PC-9 (cell line): ENCODE measurements around the gene STAB2. TPM values are rescaled to one million over a fixed set of nuclear protein-coding genes. Genes with fewer than 3 reads are reported as not detected.

Source experiments
- BruUV-seq: library from RNA; stranded (reverse); fragments of 400-500 nt; replicated peaks from 2 replicates; lab custom pipeline; 2021; lab: Mats Ljungman, UMichigan
- CTCF ChIA-PET: fragments of 300-600 bp; sonication (Branson Sonifier 250); formaldehyde crosslinking; loops from one replicate; lab custom pipeline; 2022; ENCODE audit warnings: antibody characterized with exemption; lab: Charles Lee
- POLR2A ChIA-PET: fragments of 300-600 bp; sonication (Branson Sonifier 250); formaldehyde crosslinking; loops from one replicate; lab custom pipeline; 2022; ENCODE audit warnings: antibody characterized with exemption; ENCODE audit not compliant: unreplicated experiment; lab: Charles Lee
- DNase-seq, 2 experiments: peaks; one replicate each; pipeline versions ENCODE4 v3.0.0 to v3.0.0-alpha.2; 2015 to 2022; ENCODE audit warnings: mixed read lengths in 1 of 2
- H2AFZ ChIP-seq: fragments of 200-600 bp; sonication (generic); 2 replicates; pipeline ENCODE4 v1.8.1; 2017; ENCODE audit warnings: antibody characterized with exemption
- H3F3A ChIP-seq: fragments of 200-600 bp; sonication (generic); 2 replicates; pipeline ENCODE4 v1.8.1; 2017; ENCODE audit warnings: antibody characterized with exemption, mild to moderate bottlenecking, low read depth; ENCODE audit not compliant: insufficient read depth
- H3K27ac ChIP-seq: fragments of 200-600 bp; sonication (generic); 2 replicates; pipeline ENCODE4 v1.6.1; 2016; ENCODE audit warnings: mixed run types
- H3K27me3 ChIP-seq: fragments of 200-600 bp; sonication (generic); 2 replicates; pipeline ENCODE4 v1.6.1; 2016; ENCODE audit warnings: low read depth, mixed run types; ENCODE audit not compliant: insufficient read depth
- H3K36me3 ChIP-seq: fragments of 200-600 bp; sonication (generic); 2 replicates; pipeline ENCODE4 v1.6.1; 2016; ENCODE audit warnings: low read depth, mixed run types
- H3K4me1 ChIP-seq: fragments of 200-600 bp; sonication (generic); replicated peaks from 2 replicates; pipeline ENCODE4 v1.6.1; 2016; ENCODE audit warnings: mixed run types; ENCODE audit not compliant: insufficient read depth
- H3K4me2 ChIP-seq: fragments of 200-600 bp; sonication (generic); 2 replicates; pipeline ENCODE4 v1.6.1; 2017; ENCODE audit warnings: mixed run types
- H3K4me3 ChIP-seq: fragments of 200-600 bp; sonication (generic); 2 replicates; pipeline ENCODE4 v1.6.1; 2016; ENCODE audit warnings: mixed run types
- H3K79me2 ChIP-seq: fragments of 200-600 bp; sonication (generic); 2 replicates; pipeline ENCODE4 v1.6.1; 2017; ENCODE audit warnings: low read depth, mixed run types
- H3K9me2 ChIP-seq: fragments of 200-600 bp; sonication (generic); 2 replicates; pipeline ENCODE4 v1.8.1; 2017; ENCODE audit warnings: mild to moderate bottlenecking; ENCODE audit not compliant: insufficient read depth
- H3K9me3 ChIP-seq: fragments of 200-600 bp; sonication (generic); 2 replicates; pipeline ENCODE4 v1.8.1; 2016; ENCODE audit warnings: low read depth; ENCODE audit not compliant: insufficient read depth
- H4K20me1 ChIP-seq: fragments of 200-600 bp; sonication (generic); 2 replicates; pipeline ENCODE4 v1.8.1; 2017; ENCODE audit not compliant: insufficient read depth
- EZH2 ChIP-seq: fragments of 200-600 bp; sonication (generic); IDR thresholded peaks from 2 replicates; pipeline ENCODE4 v1.8.0; 2017; ENCODE audit warnings: antibody characterized with exemption, low read depth
- intact Hi-C: fragments of 100-400 bp; cut with micrococcal nuclease; formaldehyde crosslinking; loops from one replicate; pipeline ENCODE4 v1.10.0; 2022; ENCODE audit not compliant: unreplicated experiment
- total RNA-seq: library from RNA; stranded (reverse); gene quantifications from 2 replicates; pipeline ENCODE4 v1.2.3, GENCODE V29; 2021
- TF ChIP-seq, protein P1 (sequence below): fragments of 200-600 bp; sonication (generic); conservative IDR thresholded peaks from 2 replicates; pipeline ENCODE4 v1.6.1; 2017; ENCODE audit warnings: mixed run types, antibody characterized with exemption, mild to moderate bottlenecking, moderate library complexity

STAB2 gene
- total RNA-seq, 1 experiment from 2014 or later, result not detected

DNA sequence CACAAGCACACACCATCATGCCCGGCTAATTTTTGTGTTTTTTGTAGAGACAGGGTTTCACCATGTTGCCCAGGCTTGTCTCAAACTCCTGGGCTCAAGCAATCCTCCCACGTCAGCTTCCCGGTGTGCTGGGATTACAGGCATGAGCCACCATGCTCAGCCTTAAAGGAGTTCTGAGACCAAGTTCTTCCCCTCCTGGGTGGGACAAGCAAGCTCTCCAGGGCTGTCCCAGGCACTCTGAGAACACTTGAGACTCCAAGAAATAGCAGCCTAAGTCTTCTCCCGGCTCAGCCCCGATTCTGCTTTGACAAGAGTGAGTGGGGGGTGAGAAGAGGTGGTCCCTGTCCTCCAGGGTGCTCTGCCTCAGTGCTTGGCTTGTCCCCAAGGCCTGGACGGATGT is 86.4 kb downstream of the STAB2 start:
- H4K20me1 ChIP-seq, result no peaks in the 10 kb centered on the region
- ChIA-PET CTCF (no interaction called here), POLR2A (no interaction called here)
- no TSS peak for BruUV-seq
- no peak overlapping the region for H3K4me2 ChIP-seq
- no peaks in the 10 kb centered on the region for H3K36me3 ChIP-seq
- no peaks in the 10 kb centered on the region for H3K27me3 ChIP-seq
- H3K4me1 ChIP-seq, result no peaks in the 10 kb centered on the region
- no peak overlapping the region for H2AFZ ChIP-seq
- TF ChIP-seq EZH2, result no peak
- TF ChIP-seq, protein P1, sequence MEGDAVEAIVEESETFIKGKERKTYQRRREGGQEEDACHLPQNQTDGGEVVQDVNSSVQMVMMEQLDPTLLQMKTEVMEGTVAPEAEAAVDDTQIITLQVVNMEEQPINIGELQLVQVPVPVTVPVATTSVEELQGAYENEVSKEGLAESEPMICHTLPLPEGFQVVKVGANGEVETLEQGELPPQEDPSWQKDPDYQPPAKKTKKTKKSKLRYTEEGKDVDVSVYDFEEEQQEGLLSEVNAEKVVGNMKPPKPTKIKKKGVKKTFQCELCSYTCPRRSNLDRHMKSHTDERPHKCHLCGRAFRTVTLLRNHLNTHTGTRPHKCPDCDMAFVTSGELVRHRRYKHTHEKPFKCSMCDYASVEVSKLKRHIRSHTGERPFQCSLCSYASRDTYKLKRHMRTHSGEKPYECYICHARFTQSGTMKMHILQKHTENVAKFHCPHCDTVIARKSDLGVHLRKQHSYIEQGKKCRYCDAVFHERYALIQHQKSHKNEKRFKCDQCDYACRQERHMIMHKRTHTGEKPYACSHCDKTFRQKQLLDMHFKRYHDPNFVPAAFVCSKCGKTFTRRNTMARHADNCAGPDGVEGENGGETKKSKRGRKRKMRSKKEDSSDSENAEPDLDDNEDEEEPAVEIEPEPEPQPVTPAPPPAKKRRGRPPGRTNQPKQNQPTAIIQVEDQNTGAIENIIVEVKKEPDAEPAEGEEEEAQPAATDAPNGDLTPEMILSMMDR, result no peak
- no peaks in the 10 kb centered on the region for H3F3A ChIP-seq
- intact Hi-C loops, result no loop called here
- H3K9me2 ChIP-seq, result no peaks in the 10 kb centered on the region
- H3K27ac ChIP-seq, result no peak overlapping the region
- H3K4me3 ChIP-seq, result no peak overlapping the region
- no peaks in the 10 kb centered on the region for H3K9me3 ChIP-seq
- no peak for DNase-seq
- H3K79me2 ChIP-seq, result no peaks in the 10 kb centered on the region

- ChIA-PET POLR2A (no interaction called here), CTCF (no interaction called here)
- no TSS peak for BruUV-seq
- Histone ChIP-seq H3K4me3 (no peak overlapping the region), H3K79me2 (no peaks in the 10 kb centered on the region), H3K9me3 (no peaks in the 10 kb centered on the region), H2AFZ (no peak overlapping the region), H3K4me1 (no peaks in the 10 kb centered on the region), H3K9me2 (no peaks in the 10 kb centered on the region), H3K27ac (no peak overlapping the region), H4K20me1 (no peaks in the 10 kb centered on the region), H3F3A (no peaks in the 10 kb centered on the region), H3K27me3 (no peaks in the 10 kb centered on the region), H3K4me2 (no peak overlapping the region), H3K36me3 (no peaks in the 10 kb centered on the region)
- no peak for TF ChIP-seq EZH2
- TF ChIP-seq, protein P1, result no peak
- no peak for DNase-seq
- intact Hi-C loops, result no loop called here
These were observed 86.9 kb downstream of the STAB2 start for GRCh38 chr12:103673891-103674375.

DNA sequence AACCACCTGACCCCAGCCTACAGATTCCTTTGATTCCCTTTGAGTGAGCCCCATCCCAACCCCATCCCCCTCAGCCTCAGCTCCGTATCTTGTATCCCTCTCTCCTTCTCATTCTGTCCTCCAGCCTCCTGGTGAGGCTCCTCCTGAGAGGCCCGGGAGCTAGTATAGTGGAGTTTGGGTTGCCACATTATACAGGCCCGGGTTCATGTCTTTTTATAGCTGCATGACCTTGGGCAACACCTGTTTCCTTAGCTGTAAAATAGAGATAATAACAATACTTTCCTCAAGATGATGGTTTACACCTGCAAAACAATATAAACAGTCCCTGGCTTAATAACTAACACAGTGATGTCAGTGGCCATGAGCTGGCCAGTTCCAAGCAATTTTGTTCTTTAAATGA is 89.8 kb downstream of the STAB2 start:
- no peaks in the 10 kb centered on the region for H3K27me3 ChIP-seq
- no TSS peak for BruUV-seq
- ChIA-PET CTCF (no interaction called here), POLR2A (no interaction called here)
- H3K9me3 ChIP-seq, result no peaks in the 10 kb centered on the region
- H3K79me2 ChIP-seq, result no peaks in the 10 kb centered on the region
- H2AFZ ChIP-seq, result no peak overlapping the region
- intact Hi-C loops, result no loop called here
- H3F3A ChIP-seq, result no peaks in the 10 kb centered on the region
- DNase-seq, result no peak
- H3K27ac ChIP-seq, result no peak overlapping the region
- no peak overlapping the region for H3K4me3 ChIP-seq
- no peaks in the 10 kb centered on the region for H3K4me1 ChIP-seq
- H3K4me2 ChIP-seq, result no peak overlapping the region
- no peaks in the 10 kb centered on the region for H3K9me2 ChIP-seq
- H4K20me1 ChIP-seq, result no peaks in the 10 kb centered on the region
- no peaks in the 10 kb centered on the region for H3K36me3 ChIP-seq
- no peak for TF ChIP-seq EZH2
- TF ChIP-seq, protein P1, result no peak
